DND-41 (cell line): ENCODE measurements around the gene PLEKHA6.

Experiments used
- ATAC-seq: fragments of 200-7000 bp; cut with Tn5 transposase; 3 replicates; pipeline ENCODE4 v1.9.1; 2021; ENCODE audit warnings: low read depth; ENCODE audit not compliant: insufficient read depth
- DNase-seq: peaks from one replicate; pipeline ENCODE4 v3.0.0-alpha.2; 2020
- H2AFZ ChIP-seq: 2 replicates; pipeline ENCODE4 v1.6.0; 2012; ENCODE audit warnings: low read depth, low read length
- H3K27ac ChIP-seq: 2 replicates; pipeline ENCODE4 v1.5.1; 2012; ENCODE audit warnings: low read length, inconsistent platforms
- H3K27me3 ChIP-seq: fragments of 200-600 bp; sonication (generic); 2 replicates; pipeline ENCODE4 v1.6.0; 2012; ENCODE audit warnings: low read length, mild to moderate bottlenecking, inconsistent platforms; ENCODE audit not compliant: insufficient read depth, poor library complexity
- H3K36me3 ChIP-seq: 2 replicates; pipeline ENCODE4 v1.5.1; 2012; ENCODE audit warnings: low read length, inconsistent platforms; ENCODE audit not compliant: insufficient read depth
- H3K4me1 ChIP-seq: 2 replicates; pipeline ENCODE4 v1.5.1; 2012; ENCODE audit warnings: mild to moderate bottlenecking, low read length; ENCODE audit not compliant: insufficient read depth
- H3K4me2 ChIP-seq: 2 replicates; pipeline ENCODE4 v1.6.0; 2012; ENCODE audit warnings: mild to moderate bottlenecking, moderate library complexity, low read length, inconsistent platforms; ENCODE audit not compliant: insufficient read depth
- H3K4me3 ChIP-seq, 2 experiments: fragments of 200-600 bp in 1 of 2; shearing (Covaris generic) in 1 of 2; 2 replicates each; pipeline ENCODE4 v1.5.1; 2012 to 2016; ENCODE audit warnings: inconsistent platforms in 2 of 2, low read length in 2 of 2, mild to moderate bottlenecking in 2 of 2, low read depth in 1 of 2, moderate library complexity in 1 of 2
- H3K79me2 ChIP-seq: 2 replicates; pipeline ENCODE4 v1.6.0; 2012; ENCODE audit warnings: low read length, inconsistent platforms; ENCODE audit not compliant: insufficient read depth
- H3K9ac ChIP-seq: 2 replicates; pipeline ENCODE4 v1.6.0; 2012; ENCODE audit warnings: low read depth, mild to moderate bottlenecking, inconsistent platforms, low read length, moderate library complexity
- H3K9me3 ChIP-seq: 2 replicates; pipeline ENCODE4 v1.5.1; 2012; ENCODE audit warnings: low read length, moderate library complexity, mild to moderate bottlenecking, inconsistent platforms; ENCODE audit not compliant: insufficient read depth, severe bottlenecking
- H4K20me1 ChIP-seq: 2 replicates; pipeline ENCODE4 v1.6.0; 2012; ENCODE audit warnings: low read length; ENCODE audit not compliant: insufficient read depth
- CTCF ChIP-seq: IDR thresholded peaks from 2 replicates; pipeline ENCODE4 v1.5.1; 2012; ENCODE audit warnings: borderline replicate concordance, low read length, moderate library complexity, mild to moderate bottlenecking; ENCODE audit not compliant: poor library complexity, severe bottlenecking; ENCODE audit errors: extremely low read depth
- EZH2 ChIP-seq: IDR thresholded peaks from 3 replicates; pipeline ENCODE4 v1.6.1; 2012; ENCODE audit warnings: borderline replicate concordance, low read depth, mild to moderate bottlenecking, moderate library complexity, low read length, inconsistent platforms; ENCODE audit not compliant: severe bottlenecking

The PLEKHA6 gene

DNA sequence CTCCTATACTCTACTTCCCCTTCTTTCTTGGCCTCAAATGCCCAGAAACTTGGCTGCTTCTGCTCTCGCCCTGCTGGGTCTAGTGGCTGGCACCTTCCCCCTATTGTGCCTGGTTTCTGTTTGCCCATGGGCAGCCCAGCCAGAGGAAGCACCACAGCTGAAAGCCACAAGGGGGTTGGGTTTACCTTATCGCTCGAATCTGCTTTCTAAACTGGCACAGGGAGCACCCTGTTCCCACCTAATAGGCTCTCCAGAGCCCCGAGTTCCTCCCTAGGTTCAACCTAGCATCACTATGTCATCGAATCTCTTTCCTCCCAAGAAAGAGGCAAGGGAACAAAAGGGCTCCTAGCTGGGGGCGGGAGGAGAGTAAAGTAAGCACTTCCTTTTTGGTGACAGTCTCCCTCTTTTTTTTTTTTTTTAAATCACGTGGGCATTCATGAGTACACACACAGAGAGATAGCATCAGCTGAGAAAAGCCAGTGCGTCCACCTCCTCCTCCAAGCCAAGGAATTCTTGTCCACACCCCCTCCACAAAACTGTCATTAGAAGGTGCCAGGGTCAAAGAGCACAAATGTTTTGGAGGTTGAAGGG lies 72.8 kb downstream of the PLEKHA6 start:
- Histone ChIP-seq H3K4me1 (peaks cover 23% of the 10 kb centered on the region), H4K20me1 (no peaks in the 10 kb centered on the region; the same call in 1 of the 2 replicates), H3K9me3 (no peaks in the 10 kb centered on the region), H3K36me3 (no peaks in the 10 kb centered on the region), H2AFZ (peak overlapping the region; percentile 51), H3K9ac (no peak overlapping the region), H3K4me3 (peak overlapping the region in 1 of 2 experiments; percentile 34; a peak in 2 of 4 replicates), H3K4me2 (peak overlapping the region; percentile 57), H3K27me3 (peaks cover 25% of the 10 kb centered on the region), H3K79me2 (no peaks in the 10 kb centered on the region), H3K27ac (peak overlapping the region; percentile 21; the same call in 1 of the 2 replicates)
- no peak for TF ChIP-seq EZH2
- peak; percentile 20 for TF ChIP-seq CTCF
- DNase-seq (peak; percentile 70), ATAC-seq (peak; percentile 96)

DNA sequence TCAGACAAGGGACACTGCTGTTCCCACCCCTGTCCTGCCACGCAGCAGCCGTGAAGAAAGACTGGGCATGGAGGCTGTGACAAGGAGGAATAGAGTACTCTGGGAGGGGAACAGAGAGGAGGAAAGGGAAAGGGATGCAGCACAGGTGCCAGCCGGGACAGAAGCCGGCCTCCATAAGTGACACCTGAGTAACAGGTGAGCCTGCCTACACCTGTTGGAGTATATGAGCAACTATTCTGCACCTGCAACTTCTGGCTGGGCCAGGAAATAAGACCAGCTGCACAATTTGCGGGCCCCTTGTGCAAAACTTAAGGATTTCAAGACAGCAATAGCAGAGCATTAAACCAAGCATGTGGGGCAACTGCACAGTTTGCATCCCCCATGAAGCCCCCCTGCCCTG lies 73.4 kb downstream of the PLEKHA6 start:
- no peak overlapping the region for H3K9ac ChIP-seq
- no peak overlapping the region; the same call in 1 of the 2 replicates for H3K27ac ChIP-seq
- no peaks in the 10 kb centered on the region; the same call in 1 of the 2 replicates for H4K20me1 ChIP-seq
- no peaks in the 10 kb centered on the region for H3K79me2 ChIP-seq
- peaks cover 23% of the 10 kb centered on the region for H3K4me1 ChIP-seq
- H2AFZ ChIP-seq, result peak overlapping the region; percentile 51; the same call in 1 of the 2 replicates
- DNase-seq (no peak), ATAC-seq (no peak)
- peak overlapping the region in 1 of 2 experiments; percentile 34; a peak in 1 of 4 replicates for H3K4me3 ChIP-seq
- TF ChIP-seq EZH2, result no peak
- TF ChIP-seq CTCF, result no peak
- peaks cover 28% of the 10 kb centered on the region for H3K27me3 ChIP-seq
- peak overlapping the region; percentile 57 for H3K4me2 ChIP-seq
- no peaks in the 10 kb centered on the region for H3K9me3 ChIP-seq
- no peaks in the 10 kb centered on the region for H3K36me3 ChIP-seq

- Histone ChIP-seq H3K27ac (no peak overlapping the region), H3K79me2 (no peaks in the 10 kb centered on the region), H2AFZ (no peak overlapping the region), H4K20me1 (no peaks in the 10 kb centered on the region; the same call in 1 of the 2 replicates), H3K36me3 (no peaks in the 10 kb centered on the region), H3K9me3 (no peaks in the 10 kb centered on the region), H3K9ac (no peak overlapping the region), H3K4me2 (no peak overlapping the region), H3K4me3 (no peak overlapping the region), H3K27me3 (peaks cover 27% of the 10 kb centered on the region), H3K4me1 (peaks cover 23% of the 10 kb centered on the region)
- TF ChIP-seq EZH2 (no peak), CTCF (no peak)
- no peak for ATAC-seq
- DNase-seq, result no peak
Measured at GRCh38 chr1:204285436-204286305, 74.1 kb downstream of the PLEKHA6 start.
